HCT116 (cell line): ENCODE measurements around the gene FABP3. TPM values are rescaled to one million over a fixed set of nuclear protein-coding genes. Genes with fewer than 3 reads are reported as not detected.
A peak's percentile ranks its signal among the peaks of the same experiment; 100 is the strongest.

Experiments used
- ATAC-seq: fragments of 200-7000 bp; cut with Tn5 transposase; 2 replicates; pipeline ENCODE4 v1.9.1; 2020; ENCODE audit warnings: mild to moderate bottlenecking, moderate library complexity
- BruUV-seq: library from RNA; stranded (reverse); fragments of 400-500 nt; replicated peaks from 2 replicates; lab custom pipeline; 2021; lab: Mats Ljungman, UMichigan
- CTCF ChIA-PET: fragments of 300-600 bp; sonication (Branson Sonifier 250); formaldehyde crosslinking; loops from one replicate; lab custom pipeline; 2021; ENCODE audit warnings: antibody characterized with exemption; lab: Charles Lee
- POLR2A ChIA-PET: fragments of 300-600, 350-600 bp; sonication (Branson Sonifier 250); formaldehyde crosslinking; loops from one replicate; lab custom pipeline; 2021; ENCODE audit warnings: antibody characterized with exemption; lab: Charles Lee
- RAD21 ChIA-PET, 2 experiments: fragments of 300-600 bp; sonication (Branson Sonifier 250); formaldehyde crosslinking; loops; one replicate each; lab custom pipeline; 2023; ENCODE audit warnings: low total read pairs in 2 of 2; ENCODE audit not compliant: uncharacterized antibody in 2 of 2, unreplicated experiment in 2 of 2, low non-redundant PET in 1 of 2; lab: Charles Lee
- DNase-seq: peaks from one replicate; pipeline ENCODE4 v3.0.0-alpha.2; 2010; ENCODE audit warnings: low read depth, low spot score
- H2AFZ ChIP-seq: fragments of 200-600 bp; shearing (Covaris generic), sonication (generic); 2 replicates; pipeline ENCODE4 v1.6.1; 2017; ENCODE audit warnings: low read depth, mixed run types, mixed read lengths, antibody characterized with exemption, low read length; ENCODE audit not compliant: poor library complexity, severe bottlenecking
- H3K27ac ChIP-seq: 2 replicates; pipeline ENCODE4 v1.5.1; 2012; ENCODE audit warnings: low read depth, low read length
- H3K27me3 ChIP-seq: fragments of 200-600 bp; sonication (generic); 2 replicates; pipeline ENCODE4 v1.6.1; 2016; ENCODE audit warnings: mixed run types, low read length, mixed read lengths; ENCODE audit not compliant: insufficient read depth
- H3K36me3 ChIP-seq, 2 experiments: fragments of 200-500 bp in 1 of 2; fragments of 200-600 bp in 1 of 2; sonication (Bioruptor generic) in 1 of 2; sonication (generic) in 1 of 2; 2 replicates each; pipeline versions ENCODE4 v1.5.1 to v1.6.1; 2014 to 2016; ENCODE audit warnings: low read length in 2 of 2, inconsistent platforms in 1 of 2, mixed read lengths in 1 of 2, mixed run types in 1 of 2; ENCODE audit not compliant: insufficient read depth in 2 of 2, control insufficient read depth in 1 of 2
- H3K4me1 ChIP-seq, 2 experiments: fragments of 200-600 bp in 1 of 2; sonication (generic) in 1 of 2; 2 replicates each; pipeline versions ENCODE4 v1.5.1 to v1.6.1; 2012 to 2017; ENCODE audit warnings: low read length in 2 of 2, inconsistent platforms in 1 of 2, mild to moderate bottlenecking in 1 of 2, mixed read lengths in 1 of 2, mixed run types in 1 of 2, moderate library complexity in 1 of 2; ENCODE audit not compliant: insufficient read depth in 2 of 2, control insufficient read depth in 1 of 2
- H3K4me2 ChIP-seq: fragments of 200-600 bp; sonication (generic); 2 replicates; pipeline ENCODE4 v1.6.1; 2017; ENCODE audit warnings: mixed run types, low read length, mixed read lengths
- H3K4me3 ChIP-seq, 2 experiments: fragments of 200-600 bp in 1 of 2; sonication (generic) in 1 of 2; replicated peaks in 1 of 2; 2 replicates each; pipeline ENCODE4 v1.5.1; 2011 to 2016; ENCODE audit warnings: low read length in 2 of 2, control low read depth in 1 of 2, low read depth in 1 of 2, mild to moderate bottlenecking in 1 of 2, mixed read lengths in 1 of 2, mixed run types in 1 of 2
- H3K79me2 ChIP-seq: fragments of 200-600 bp; sonication (generic); 2 replicates; pipeline ENCODE4 v1.6.1; 2017; ENCODE audit warnings: mild to moderate bottlenecking, mixed run types, low read length, moderate library complexity, mixed read lengths; ENCODE audit not compliant: insufficient read depth
- H3K9ac ChIP-seq: fragments of 200-600 bp; sonication (generic); 2 replicates; pipeline ENCODE4 v1.6.1; 2016; ENCODE audit warnings: low read length, mixed read lengths
- H3K9me2 ChIP-seq: fragments of 200-600 bp; sonication (generic), shearing (Covaris generic); 2 replicates; pipeline ENCODE4 v1.6.1; 2017; ENCODE audit warnings: mixed run types, mild to moderate bottlenecking, moderate library complexity; ENCODE audit not compliant: insufficient read depth
- H3K9me3 ChIP-seq, 2 experiments: fragments of 200-500 bp in 1 of 2; fragments of 200-600 bp in 1 of 2; sonication (Bioruptor generic) in 1 of 2; sonication (generic) in 1 of 2; 2 replicates each; pipeline ENCODE4 v1.6.1; 2014 to 2017; ENCODE audit warnings: low read length in 2 of 2, mixed read lengths in 2 of 2, inconsistent platforms in 1 of 2, low read depth in 1 of 2, mild to moderate bottlenecking in 1 of 2, mixed run types in 1 of 2, moderate library complexity in 1 of 2; ENCODE audit not compliant: control insufficient read depth in 1 of 2, insufficient read depth in 1 of 2
- H4K20me1 ChIP-seq: fragments of 200-600 bp; sonication (generic), shearing (Covaris generic); 2 replicates; pipeline ENCODE4 v1.6.1; 2017; ENCODE audit warnings: mixed run types, mild to moderate bottlenecking, moderate library complexity; ENCODE audit not compliant: insufficient read depth
- CTCF ChIP-seq, 3 experiments: fragments of 200-600 bp in 1 of 3; sonication (generic) in 1 of 3; IDR thresholded peaks in 2 of 3; conservative IDR thresholded peaks in 1 of 3; 2 replicates each; pipeline ENCODE4 v1.5.1; 2012 to 2017; ENCODE audit warnings: low read depth in 2 of 3, low read length in 2 of 3, antibody characterized with exemption in 1 of 3, borderline replicate concordance in 1 of 3, control low read depth in 1 of 3, mild to moderate bottlenecking in 1 of 3, mixed read lengths in 1 of 3, mixed run types in 1 of 3, moderate library complexity in 1 of 3; ENCODE audit not compliant: insufficient read depth in 1 of 3
- POLR2AphosphoS5 ChIP-seq: IDR thresholded peaks from 2 replicates; pipeline ENCODE4 v1.6.1; 2011; ENCODE audit warnings: mild to moderate bottlenecking, low read depth, low read length, moderate library complexity
- SRF ChIP-seq: IDR thresholded peaks from 2 replicates; pipeline ENCODE4 v1.6.1; 2012; ENCODE audit warnings: low read depth
- YY1 ChIP-seq: IDR thresholded peaks from 2 replicates; pipeline ENCODE4 v1.6.1; 2011; ENCODE audit warnings: low read length, low read depth, moderate library complexity, mild to moderate bottlenecking; ENCODE audit not compliant: insufficient replicate concordance; ENCODE audit errors: extremely low read depth
- ZFX ChIP-seq: fragments of 450-650 bp; IDR thresholded peaks from 2 replicates; pipeline ENCODE4 v1.6.1; 2017
- ZNF274 ChIP-seq: fragments of 200-500 bp; sonication (Bioruptor generic); IDR thresholded peaks from 2 replicates; pipeline ENCODE4 v1.6.1; 2014; ENCODE audit warnings: mild to moderate bottlenecking, low read depth, low read length, inconsistent platforms
- intact Hi-C: fragments of 100-400 bp; cut with micrococcal nuclease; formaldehyde crosslinking; loops from 2 replicates; pipeline ENCODE4 v1.10.0; 2022
- total RNA-seq: library from RNA; stranded (reverse); gene quantifications from one replicate; pipeline ENCODE4 v1.2.1, GENCODE V29; 2021; ENCODE audit not compliant: unreplicated experiment

FABP3 gene
- total RNA-seq, 1 experiment from 2014 or later, result not detected

DNA sequence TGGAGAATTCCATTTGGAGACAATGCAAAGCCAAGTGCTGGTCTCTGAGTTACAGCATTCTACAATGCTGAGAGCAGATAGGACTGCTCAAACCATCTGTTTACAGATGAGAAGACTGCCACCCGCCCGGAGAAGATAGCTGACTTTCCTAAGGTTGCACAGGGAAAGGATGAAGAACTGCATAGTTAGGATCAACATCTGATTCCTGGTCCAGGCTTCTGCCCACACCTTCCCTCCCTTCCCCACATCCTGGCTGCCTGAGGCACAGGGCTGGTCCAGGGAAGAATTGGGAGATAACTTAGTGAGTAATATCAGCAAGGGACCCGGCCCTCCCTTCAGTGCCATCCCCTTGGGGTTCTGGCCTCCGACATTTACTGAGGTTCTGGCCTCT, 42.1 kb upstream of the FABP3 start (continued):
- TF ChIP-seq CTCF (IDR thresholded peaks at IDR 0.05 in 2 of 3, conservative IDR thresholded peaks at IDR 0.05 in 1 of 3; ENCODE audit: borderline replicate concordance in 1 of 3, insufficient read depth in 1 of 3, low read depth in 2 of 3, low read length in 2 of 3) (no peak), YY1 (no peak), SRF (no peak)

DNA sequence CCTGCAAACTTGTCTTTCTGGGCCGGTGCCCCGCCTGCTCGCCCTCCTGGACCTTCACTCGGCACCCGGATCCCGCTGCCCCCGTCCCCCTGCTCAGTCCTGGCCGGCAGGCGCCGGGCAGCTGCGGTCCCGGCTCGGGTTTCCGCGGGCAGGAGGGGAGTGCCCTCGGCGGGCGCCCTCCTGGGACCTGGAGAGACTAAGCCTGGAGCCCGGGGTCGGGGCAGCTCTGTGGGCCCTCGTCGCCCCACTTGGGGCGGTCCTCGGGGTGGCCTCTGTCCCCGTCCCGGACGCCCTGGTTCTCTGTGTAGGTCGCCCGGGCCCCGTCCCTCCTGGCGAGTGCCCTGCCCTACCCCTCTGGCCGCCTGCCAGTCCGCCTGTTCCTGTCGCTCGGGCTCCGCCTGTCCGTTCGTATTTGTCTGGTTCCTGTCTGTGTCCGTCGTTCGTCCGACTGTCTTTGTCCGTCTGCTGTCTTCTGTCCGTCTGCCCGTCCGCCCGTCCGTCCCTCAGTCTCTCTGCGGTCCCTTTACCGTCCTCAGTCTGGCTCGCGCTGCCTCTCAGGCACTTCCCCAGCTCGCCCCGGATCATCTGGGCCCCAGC, 40.6 kb upstream of the FABP3 start:
- BruUV-seq, result no TSS peak
- H3K4me3 ChIP-seq, result peak overlapping the region; percentile 84 to 98
- H2AFZ ChIP-seq, result no peak overlapping the region
- H3K4me1 ChIP-seq, result peaks cover 8 to 45% of the 10 kb centered on the region in 2 experiments; a peak in 3 of 4 replicates
- H4K20me1 ChIP-seq, result no peaks in the 10 kb centered on the region
- intact Hi-C loops, result no loop called here
- H3K9me2 ChIP-seq, result no peaks in the 10 kb centered on the region
- RAD21 ChIA-PET, result no interaction called here
- no peaks in the 10 kb centered on the region for H3K36me3 ChIP-seq
- peak; percentile 26; the same call in 1 of the 2 replicates for TF ChIP-seq ZFX
- TF ChIP-seq ZNF274, result no peak
- peak; percentile 35; the same call in 1 of the 2 replicates for TF ChIP-seq POLR2AphosphoS5
- TF ChIP-seq, all 23 proteins: peak for 2
- Histone ChIP-seq H3K9me3 (no peaks in the 10 kb centered on the region), H3K79me2 (peaks cover 13% of the 10 kb centered on the region; the same call in 1 of the 2 replicates), H3K27ac (peak overlapping the region; percentile 66), H3K4me2 (peak overlapping the region; percentile 97), H3K9ac (peak overlapping the region; percentile 87), H3K27me3 (no peaks in the 10 kb centered on the region)
- DNase-seq (no peak), ATAC-seq (peak; percentile 65)
- ChIA-PET POLR2A (no interaction called here), CTCF (interaction anchor here (2.6 kb wide), 1 partner anchor 19 kb away, joined by 10 read pairs; no protein-coding TSS in a partner anchor)
